CD4-positive, alpha-beta T cell treated with Interleukin-10 for 1 hour (primary cell): Measurements from ENCODE around the gene EIF3D.
"Not testable (repeated sequence)": the region's sequence is repeated elsewhere in the genome, so short reads cannot be mapped to it uniquely, and the experiment has no call there.

Source experiments
- DNase-seq: peaks from one replicate; pipeline ENCODE4 v3.0.0-alpha.2; 2020

EIF3D gene

DNA sequence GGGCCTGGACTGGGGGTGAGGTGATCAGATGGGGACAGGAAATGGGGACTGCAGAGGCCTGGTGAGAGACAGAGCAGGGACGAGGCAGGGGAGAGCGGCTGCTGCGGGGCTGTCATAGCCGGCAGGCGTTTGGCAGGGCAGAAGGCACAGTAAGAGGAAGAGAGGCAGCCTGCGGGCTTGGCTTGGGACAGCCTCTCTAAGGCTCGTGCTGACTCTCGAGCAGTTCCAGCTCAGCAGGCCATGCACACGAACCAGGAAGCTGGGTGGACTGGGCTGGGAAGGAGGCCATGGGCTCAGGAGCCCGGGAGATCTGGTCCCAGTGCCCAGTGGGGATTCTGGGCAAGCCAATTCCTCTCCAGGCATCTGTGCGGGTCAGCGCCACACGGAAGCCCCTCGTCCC, 19.6 kb upstream of the EIF3D start:
- no peak for DNase-seq

DNA sequence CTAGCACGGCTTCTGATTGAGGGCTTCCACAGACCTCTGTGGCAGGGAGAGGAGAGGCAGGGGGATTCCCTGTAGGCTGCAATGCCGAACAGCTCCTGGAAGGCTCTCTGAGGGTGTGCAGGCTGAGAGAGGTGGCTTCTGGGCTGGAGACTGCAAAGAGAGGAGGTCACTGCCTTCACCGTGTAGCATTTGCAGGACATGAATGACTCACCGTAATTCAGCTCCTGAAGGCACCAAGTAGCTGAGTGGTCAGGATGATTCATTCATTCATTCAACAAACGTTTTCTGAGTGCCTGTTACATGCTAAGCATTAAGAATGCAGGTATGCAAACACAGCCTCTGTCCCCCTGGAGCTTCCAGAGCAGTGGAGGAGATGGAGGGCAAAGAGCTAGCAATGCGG, 18.0 kb upstream of the EIF3D start:
- DNase-seq = no peak

DNA sequence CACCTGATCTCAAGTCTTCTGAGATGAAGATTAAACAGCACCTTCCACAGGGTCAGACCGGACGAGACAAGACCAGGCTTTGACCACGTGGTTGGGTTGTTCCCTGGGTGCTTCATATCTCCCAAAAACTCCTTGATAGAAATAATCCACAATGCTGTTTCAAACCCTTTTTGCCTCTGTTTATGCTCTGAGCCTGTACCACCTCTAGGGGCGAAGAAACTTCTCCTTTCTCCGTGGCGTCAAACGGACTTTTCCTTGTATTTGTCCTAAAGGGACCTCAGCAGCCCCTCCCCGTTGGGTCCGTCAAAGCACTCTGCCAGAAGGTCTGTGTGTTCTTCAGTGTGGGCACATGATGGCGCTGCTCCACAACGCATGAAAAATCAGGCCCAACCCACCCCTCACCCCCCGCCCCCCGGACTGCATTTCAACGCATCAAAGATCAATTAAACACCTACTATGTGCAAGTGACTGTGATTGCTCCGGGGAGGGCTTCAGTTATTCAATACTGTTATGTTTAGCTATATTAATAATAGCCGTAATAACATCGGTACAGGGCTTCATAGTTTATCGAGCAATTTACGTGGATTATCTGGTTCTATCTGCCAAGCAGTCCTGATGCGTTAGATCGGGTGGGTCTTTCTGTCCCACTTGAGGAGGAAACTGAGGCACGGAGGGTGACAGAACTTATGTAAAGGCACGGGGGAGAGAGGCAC, 17.3 kb upstream of the EIF3D start:
- DNase-seq = peak; percentile 15

DNA sequence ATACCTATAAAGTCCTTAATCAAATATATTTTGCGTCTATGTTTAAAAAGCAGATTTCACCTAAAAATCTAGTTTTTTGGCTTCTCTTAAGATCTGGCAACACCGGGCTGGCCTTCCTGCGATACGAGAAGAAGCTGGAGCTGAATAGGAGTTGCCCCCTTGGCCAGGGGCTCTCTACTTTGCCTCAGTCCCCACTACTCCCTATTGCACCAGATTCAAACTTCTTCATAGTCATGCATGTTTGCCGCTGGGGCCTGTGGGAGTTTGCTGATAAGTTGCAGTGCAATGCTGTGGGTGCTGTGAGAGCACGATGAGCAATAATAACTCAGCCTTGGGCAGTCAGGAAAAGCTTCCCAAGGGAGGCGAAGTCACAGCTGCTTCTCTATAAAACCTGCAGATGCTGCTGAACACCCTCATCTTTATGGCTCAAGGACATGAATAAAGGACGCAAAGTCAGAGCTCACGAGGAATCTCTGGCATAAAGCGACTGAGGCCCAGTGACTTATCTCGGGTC, 15.2 kb upstream of the EIF3D start:
- no peak for DNase-seq

DNA sequence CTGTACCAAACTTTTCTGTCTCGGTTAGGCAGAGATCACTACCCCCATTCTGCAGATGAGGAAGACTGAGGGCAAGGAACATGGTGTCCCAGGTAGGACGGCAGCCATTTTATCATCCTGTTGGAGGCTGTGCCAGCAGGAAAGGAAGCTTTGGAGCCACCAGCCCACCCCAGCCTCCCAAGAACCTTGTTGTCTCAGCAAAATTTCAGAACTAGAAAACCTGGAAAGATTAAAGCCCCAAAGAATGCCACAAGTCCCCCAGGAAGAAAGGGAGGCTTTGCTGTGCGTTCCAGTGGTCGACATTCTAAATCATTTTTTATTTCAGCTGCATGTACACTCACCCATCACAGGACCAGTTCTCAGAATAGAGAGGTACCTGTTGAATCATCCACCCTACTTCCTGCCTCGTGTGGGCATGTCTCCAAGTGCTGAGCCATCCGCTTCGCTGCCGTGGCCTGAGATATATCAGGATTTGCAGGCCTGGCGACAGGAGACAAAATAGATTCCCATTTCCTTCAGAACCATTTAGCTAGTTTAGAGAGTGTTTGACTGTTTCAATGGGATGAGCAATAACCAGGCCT, 13.0 kb upstream of the EIF3D start:
- DNase-seq = no peak

DNA sequence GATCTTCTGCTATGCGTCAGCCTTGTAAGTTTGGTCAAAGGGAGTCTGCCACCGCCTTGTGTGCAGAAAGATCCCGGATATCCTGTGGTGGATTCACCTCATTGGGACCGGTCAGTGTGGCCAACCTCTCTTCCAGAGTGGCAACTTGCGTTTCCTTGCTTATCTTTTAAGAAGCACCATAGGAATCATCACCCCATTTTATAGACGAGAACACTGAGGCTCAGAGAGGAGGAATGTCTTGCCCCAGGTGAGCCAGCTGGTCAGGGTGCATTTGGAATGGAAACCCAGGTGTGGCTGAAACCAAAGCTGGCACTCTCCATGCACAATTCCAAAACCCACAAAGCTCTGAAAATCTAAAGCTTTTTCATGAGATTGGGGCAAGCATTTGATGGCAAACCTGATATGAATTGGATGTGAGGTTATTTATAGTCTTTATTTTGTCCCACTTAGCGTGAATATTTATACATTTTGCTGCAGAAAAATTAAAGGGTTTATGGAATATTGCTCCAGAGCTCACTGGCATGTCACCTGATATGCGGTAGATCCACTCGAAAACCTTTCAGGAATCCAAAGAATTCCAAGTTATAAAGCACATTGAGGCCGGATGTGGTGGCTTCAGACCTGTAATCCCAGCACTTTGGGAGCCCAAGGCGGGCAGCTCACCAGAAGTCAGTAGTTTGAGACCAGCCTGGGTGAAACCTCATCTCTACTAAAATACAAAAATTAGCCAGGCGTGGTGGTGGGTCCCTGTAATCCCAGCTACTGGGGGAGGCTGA, 12.1 kb upstream of the EIF3D start:
- DNase-seq = no peak

DNA sequence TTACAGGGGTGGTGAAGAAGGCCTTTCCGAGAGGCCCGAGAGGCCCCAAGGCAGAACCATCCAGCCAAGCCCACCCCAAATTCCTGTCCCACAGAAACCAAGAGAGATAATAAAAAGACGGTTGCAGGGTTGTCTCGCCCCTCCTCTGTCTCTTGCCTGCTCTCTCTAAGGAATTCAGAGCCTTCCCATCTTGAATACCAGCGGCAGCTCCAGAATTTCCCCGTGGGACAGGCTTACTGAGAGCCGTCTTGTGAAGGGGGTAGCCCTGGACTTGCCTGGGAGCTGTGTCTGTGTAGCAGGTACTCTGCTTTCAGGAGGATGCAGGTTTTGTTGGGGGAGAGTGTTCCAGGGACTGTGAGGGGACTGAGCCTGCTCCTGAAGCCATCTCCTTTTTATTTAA, 9.6 kb upstream of the EIF3D start:
- DNase-seq = no peak

DNA sequence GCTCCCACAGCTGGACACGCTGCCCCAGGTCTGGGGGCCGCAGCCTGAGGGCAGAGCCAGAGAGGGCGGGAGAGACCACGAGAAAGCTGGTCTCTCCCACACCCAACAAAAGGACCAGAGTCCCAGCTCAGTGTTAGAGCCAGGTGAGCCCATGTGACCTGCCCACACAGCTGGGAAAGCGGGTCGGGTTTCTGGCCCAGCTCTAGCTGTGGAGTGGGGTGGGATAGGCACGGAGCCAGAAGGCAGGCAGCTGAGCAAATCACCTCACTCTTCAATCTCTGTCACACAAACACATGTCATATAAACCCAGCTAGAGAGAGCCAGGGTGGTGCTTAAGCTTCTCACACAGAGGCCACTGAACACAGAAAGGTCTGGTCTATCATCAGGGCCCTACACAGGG, 7.8 kb upstream of the EIF3D start:
- no peak for DNase-seq

DNA sequence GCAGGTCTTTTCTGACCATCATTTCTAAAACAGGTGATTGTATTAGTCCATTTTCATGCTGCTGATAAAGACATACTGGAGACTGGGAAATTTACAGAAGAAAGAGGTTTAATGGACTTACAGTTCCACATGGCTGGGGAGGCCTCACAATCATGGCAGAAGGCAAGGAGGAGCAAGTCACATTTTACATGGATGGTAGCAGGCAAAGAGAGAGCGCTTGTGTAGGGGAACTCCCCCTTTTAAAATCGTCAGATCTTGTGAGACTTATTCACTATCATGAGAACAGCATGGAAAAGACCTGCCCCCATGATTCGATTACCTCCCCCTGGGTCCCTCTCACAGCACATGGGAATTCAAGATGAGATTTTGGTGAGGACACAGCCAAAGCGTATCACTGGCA, 4.4 kb upstream of the EIF3D start:
- not testable (repeated sequence) for DNase-seq

DNA sequence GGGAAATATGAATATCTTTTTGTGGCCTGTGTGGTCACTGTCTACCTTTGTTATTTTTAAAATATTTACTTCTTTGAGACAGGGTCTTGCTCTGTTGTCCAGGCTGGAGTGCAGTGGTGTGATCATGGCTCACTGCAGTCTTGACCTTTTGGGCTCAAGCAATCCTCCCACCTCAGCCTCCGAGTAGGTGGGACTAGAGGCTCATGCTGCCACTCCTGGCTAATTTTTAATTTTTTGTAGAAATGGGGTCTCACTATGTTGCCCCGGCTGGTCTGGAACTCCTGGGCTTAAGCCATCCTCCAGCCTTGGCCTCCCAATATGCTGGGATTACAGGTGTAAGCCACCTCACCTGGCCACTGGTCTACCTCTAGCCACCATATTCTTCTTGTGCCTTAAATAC, 3.5 kb upstream of the EIF3D start:
- no peak for DNase-seq

DNA sequence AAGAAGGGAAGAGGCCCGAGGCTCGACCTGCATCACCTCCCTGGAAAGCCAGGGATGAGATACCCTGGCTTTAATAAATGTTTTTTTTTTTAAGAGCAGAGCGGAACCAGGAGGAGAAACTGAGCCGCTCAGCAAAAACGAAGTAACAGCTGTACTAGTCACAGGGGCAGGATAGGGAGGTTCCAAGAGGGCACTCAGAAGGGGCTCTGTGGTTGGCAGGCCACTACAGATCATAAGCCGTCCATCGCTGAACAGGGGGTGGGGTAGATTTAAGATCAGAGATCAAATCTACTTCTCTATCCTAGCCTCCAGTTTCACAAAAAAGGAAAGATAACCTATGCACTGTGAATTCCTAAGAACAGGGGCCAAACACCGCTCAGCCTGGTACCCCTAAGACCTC, 625 bp downstream of the EIF3D start:
- DNase-seq = no peak

DNA sequence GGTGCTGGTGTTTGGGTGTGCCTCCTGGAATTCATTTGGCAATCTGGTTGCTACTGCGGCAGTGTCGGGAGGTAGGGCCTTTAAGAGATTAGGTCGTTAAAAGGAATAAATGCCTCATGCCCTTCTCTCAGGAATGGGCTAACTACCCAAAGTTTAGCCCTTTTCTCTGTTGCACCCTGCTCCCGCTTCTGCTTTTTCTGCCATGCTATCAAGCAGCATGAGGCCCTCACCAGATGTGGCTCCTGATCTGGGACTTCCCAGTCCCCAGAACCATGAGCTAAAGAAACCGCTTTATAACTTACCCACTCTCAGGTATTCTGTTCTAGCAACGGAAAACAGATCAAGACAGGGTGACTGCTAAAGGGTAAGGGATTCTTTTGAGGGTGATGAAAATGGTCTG, 6.3 kb downstream of the EIF3D start:
- DNase-seq = no peak

DNA sequence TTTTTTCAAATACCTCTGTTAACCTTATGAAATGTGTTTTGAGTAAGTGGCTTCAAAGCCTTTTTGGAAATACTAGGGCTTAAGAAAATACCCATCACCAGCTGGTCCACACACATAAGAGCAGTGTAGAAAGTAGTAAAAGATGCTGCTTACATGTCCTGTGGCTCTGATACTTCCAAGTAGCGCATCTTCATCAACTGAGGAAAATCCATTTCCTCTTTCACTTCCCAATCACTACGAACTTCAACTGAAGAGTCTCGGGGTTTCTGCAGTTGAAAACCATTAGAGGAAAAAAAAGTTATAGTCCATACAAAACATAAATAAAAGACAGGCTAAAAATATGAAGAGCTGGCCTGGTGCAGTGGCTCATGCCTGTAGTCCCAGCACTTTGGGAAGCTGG, 8.5 kb downstream of the EIF3D start:
- DNase-seq = no peak

DNA sequence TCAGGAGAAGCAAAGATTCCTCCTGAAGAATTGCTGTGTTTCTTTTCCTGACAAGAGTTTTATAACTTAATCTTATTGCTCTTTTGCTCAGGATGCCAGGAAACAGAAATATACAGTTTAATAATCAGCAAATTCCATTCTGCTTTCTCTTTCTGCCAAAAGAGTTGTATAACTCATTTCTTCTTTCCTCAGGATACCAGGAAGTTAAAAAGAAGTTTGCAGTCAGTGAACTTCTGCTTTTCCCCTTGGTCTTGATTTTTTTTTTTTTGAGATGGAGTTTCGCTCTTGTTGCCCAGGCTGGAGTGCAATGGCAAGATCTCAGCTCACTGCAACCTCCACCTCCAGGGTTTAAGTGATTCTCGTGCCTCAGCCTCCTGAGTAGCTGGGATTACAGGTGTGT, 9.1 kb downstream of the EIF3D start:
- DNase-seq = not testable (repeated sequence)

DNA sequence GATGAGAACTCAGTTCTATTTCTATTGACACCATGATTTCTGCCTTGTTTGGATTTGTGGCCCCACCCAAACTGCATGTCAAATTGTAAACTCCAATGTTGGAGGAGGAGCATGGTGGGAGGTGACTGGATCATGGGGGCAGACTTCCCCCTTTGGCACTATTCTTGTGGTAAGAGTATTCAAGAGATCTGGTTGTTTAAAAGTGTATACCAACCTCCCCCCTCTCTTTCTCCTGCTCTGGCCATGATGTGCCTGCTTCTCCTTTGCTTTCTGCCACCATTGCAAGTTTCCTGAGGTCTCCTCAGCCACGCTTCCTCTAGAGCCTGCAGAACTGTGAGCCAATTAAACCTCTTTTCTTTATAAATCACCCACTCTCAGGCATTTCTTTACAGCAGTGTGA, 14.2 kb downstream of the EIF3D start:
- DNase-seq = no peak

DNA sequence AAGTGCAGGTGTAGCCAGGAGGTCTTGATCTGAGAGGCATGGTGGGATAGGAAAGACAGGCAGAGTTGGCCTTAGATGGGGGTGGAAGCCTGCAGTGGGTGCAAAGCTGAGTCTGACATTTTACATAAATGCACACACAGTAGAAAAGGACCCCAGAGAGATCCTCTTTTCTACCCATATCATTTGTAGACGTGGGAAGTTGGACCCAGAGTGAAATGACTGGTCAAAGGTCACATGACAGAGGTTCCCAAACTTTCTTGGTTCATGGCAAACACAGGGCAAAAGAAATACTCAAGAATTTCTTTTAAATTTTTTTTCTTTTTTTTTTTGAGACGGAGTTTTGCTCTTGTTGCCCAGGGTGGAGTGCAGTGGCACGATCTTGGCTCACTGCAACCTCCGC, 16.0 kb downstream of the EIF3D start:
- no peak for DNase-seq

DNA sequence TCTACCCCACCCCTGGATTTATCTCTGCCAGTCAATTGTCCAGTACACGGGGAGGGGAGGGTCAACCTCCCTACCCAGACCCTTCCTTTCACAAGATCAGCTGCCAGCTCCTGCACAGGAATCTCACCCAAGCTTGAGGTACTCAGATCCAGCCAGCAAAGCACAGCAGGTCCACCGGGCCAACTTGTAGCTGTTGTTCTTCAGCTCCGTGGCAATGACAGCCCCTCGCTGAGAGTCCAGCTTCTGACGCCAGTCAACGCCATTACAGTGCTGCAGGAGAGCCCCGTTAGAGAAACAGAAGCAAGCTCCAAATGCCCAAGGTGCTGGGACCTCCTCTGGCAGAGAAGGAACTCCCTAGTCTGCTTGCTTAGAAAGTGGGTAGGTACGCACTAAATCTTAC, 16.6 kb downstream of the EIF3D start:
- no peak for DNase-seq

DNA sequence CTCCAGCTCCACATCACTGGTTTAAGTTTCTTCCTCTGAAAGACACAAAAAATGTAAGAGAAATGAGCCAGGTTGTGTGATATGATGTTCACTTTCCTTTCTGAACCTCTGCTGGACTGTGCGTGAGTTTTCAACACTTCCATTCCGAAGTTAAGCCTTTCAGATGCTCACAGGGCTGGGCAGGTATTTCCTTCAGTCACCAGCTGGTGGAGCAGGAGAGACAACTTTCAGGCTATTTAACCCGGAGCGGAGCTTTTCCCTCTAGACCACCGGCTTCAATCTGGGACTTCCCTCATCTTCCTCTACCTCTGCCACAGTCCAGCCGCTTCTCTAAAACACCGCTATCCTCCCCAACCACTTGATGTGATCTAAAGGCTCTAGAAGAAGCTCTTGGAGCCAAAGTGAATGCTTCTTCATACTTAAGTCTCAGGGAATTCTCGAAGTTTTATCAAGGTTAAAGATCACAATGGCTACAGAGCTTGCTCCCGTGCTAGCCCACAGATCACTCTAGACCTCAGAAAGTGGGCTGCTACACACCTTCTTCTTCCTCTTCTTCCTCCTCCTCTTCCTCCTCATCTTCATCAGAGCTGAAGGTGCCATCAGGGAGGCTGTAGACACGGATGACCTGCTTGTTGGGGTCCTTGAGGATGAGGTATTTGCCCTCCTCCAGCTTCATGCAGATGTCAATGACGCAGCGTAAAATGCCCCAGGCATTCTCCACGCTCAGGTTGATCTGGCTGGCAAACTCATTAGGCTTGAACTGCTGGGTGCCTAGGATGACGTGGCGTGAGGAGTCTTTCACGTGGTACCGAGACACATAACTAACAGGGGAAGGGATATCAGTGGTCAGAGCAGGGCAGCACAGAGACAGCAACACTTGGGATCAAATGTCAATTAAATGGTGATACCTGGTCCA, 17.7 kb downstream of the EIF3D start:
- DNase-seq = peak; percentile 43

DNA sequence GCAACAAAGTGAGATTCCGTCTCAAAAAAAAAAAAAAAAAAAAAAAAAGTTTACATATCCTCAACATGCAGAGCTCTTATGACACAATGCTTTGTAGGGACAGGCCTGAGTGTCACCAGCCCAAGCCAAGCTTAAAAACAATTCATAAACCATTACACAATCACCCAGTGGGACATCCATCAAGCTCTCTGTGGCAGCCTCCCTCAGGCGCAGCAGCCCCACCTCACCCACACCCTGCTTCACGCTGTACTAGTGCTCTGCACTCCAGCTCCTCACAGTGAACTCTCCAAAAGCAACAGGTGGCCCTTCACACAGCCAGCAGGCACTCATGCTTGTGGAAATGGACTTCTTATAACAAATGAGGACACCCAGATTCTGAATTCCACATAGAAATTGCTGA, 18.6 kb downstream of the EIF3D start:
- no peak for DNase-seq

DNA sequence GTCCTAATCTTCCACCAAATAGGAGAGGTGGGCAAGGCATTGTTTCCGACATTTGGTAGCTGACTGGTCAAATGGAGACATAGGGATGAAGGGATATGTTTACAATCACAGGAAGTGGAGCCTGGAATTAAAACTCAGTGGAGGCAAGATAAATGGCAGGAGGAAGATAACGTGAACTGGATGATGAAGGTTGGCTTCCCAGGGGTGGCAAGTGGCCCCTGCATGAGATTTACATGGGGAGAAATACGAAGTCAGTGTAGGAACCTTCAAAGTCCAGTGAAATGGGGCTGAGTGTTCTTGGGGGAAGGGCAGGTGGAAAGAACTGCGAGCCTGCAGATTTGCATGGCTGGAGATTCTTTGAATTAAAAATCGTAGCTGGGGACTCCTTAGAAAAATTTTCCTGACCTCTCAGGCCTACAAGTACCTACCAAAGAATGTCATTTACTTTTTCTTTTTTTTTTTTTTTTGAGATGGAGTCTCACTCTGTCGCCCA, 21.4 kb downstream of the EIF3D start:
- no peak for DNase-seq

DNA sequence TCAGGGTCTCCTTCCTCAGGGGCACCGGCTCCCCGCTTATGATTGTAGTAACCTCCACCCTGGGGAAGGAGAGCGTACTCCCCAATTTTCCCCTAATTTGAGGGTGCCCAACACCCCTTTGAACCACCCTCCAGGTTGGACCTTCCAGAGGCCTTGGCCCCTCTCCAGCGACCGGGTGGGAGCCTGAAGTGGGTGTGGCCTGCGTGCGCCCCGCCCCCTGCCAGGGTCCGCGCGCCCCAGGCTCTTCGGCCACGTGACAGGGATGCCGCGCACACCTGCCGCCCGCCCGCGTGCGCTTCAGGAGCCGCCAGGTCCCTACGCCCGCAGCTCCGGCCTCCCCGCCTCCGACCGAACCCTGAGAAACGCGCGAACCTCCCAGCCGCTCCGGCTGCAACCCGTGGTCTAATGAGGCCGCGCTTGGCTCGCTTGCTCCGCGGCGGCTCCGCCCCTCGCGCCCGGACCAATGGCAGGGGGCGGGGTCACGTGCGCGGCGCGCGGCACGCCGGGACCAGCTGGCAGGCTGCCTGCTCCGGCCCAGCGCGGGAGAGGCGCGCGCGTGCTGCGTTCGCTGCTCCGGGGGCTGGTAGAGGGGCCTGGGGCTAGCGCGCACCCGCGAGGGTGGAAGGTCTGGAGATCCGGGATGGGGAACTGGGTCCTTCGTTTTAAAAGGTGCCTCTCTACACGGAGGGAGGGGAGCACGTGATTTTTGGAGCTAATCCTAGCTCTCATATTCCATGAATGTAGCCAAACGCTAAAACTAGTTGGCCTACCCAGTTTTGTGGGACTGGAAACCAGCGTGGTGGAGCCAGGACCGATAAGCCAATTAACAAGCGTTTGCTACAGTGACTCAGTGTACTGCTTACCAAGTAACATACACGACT, 22.1 kb downstream of the EIF3D start, which contains the start of gene FOXRED2:
Gene FOXRED2 (minus strand): TSS at position 404 of the 881 bp plus-strand sequence. CDS start 618 bp downstream, outside the sequence.
- peak; percentile 91 for DNase-seq
